Right lobe of liver (tissue), 4 donors: ENCODE measurements around the gene PCDHA11.

Source experiments
- CTCF ChIP-seq, 4 donors: fragments of 200-600 bp in 3 of 4; fragments of 450-650 bp in 1 of 4; IDR thresholded peaks; one replicate each; pipeline versions ENCODE4 v1.5.1 to v1.8.0; 2016 to 2022; ENCODE audit warnings: antibody characterized with exemption in 4 of 4, mild to moderate bottlenecking in 2 of 4
- POLR2A ChIP-seq: fragments of 450-650 bp; IDR thresholded peaks from one replicate; pipeline ENCODE4 v1.6.1; 2017; ENCODE audit warnings: antibody characterized with exemption, mild to moderate bottlenecking
- donor health status: DM: no; HTN: no; CAD: no.
- donor health status: DM: no; HTN: no; CAD: no.
- donor health status: DM: no; HTN: yes; CAD: no.

DNA sequence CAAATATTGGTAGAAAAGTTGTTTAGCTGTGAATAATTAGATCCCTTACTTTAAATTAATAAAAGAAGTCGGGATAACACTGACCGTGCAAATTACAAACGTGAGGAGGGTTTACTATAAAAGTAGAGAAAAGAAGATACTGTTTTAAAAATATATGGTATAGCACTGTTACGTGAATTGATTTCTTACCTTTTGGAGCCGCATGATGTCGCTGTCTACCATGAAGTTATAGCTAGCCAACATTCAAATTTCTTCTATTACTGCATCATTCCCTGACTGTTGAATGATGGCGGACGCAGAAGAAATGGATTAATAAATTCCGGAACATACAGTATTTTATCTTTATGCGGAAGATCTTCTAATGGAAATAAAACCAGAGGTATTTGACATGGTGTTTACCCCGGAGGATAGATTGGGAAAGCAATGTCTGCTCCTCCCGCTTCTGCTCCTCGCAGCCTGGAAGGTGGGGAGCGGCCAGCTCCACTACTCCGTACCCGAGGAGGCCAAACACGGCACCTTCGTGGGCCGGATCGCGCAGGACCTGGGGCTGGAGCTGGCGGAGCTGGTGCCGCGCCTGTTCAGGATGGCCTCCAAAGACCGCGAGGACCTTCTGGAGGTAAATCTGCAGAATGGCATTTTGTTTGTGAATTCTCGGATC, 40.9 kb upstream of the PCDHA11 start, which contains the start of gene PCDHA6:
- TF ChIP-seq CTCF (IDR thresholded peaks at IDR 0.05) (no peak), POLR2A (no peak)
